Spinal cord (tissue), 10 donors: ENCODE measurements around the gene CMIP. TPM values are rescaled to one million over a fixed set of nuclear protein-coding genes. Genes with fewer than 3 reads are reported as not detected.
A peak's percentile ranks its signal among the peaks of the same experiment; 100 is the strongest.
"Not testable (repeated sequence)": the region's sequence is repeated elsewhere in the genome, so short reads cannot be mapped to it uniquely, and the experiment has no call there.

ENCODE experiments used
- DNase-seq, 6 donors: peaks; one replicate each; pipeline versions ENCODE4 v3.0.0 to v3.0.0-alpha.2; 2013 to 2015; ENCODE audit warnings: low spot score in 6 of 6, low read depth in 4 of 6
- H3K27ac ChIP-seq: one replicate; pipeline ENCODE4 v1.5.1; 2013; ENCODE audit warnings: low read depth, low read length, control low read depth
- H3K27me3 ChIP-seq: one replicate; pipeline ENCODE4 v1.6.1; 2013; ENCODE audit warnings: low read length; ENCODE audit not compliant: control insufficient read depth, insufficient read depth
- H3K36me3 ChIP-seq: one replicate; pipeline ENCODE4 v1.6.1; 2013; ENCODE audit warnings: low read length; ENCODE audit not compliant: control insufficient read depth, insufficient read depth
- H3K4me1 ChIP-seq: one replicate; pipeline ENCODE4 v1.6.1; 2013; ENCODE audit warnings: low read length; ENCODE audit not compliant: control insufficient read depth, insufficient read depth
- H3K4me3 ChIP-seq: one replicate; pipeline ENCODE4 v1.5.1; 2013; ENCODE audit warnings: low read depth, low read length, control low read depth
- H3K9me3 ChIP-seq: one replicate; pipeline ENCODE4 v1.6.1; 2013; ENCODE audit warnings: low read length; ENCODE audit not compliant: control insufficient read depth, insufficient read depth
- WGBS: methylation state at CpG from one replicate; pipeline ENCODE4 v1.1.5; 2013; ENCODE audit warnings: missing lambda C conversion rate; ENCODE audit not compliant: insufficient coverage; 5-methylcytosine and 5-hydroxymethylcytosine counted together
- polyA plus RNA-seq, 2 donors: library from polyadenylated mRNA; unstranded; fragments of 120-200 nt; gene quantifications; one replicate each; pipeline ENCODE4 v1.2.1, GENCODE V29; 2013; ENCODE audit not compliant: insufficient read length in 2 of 2
- total RNA-seq, 2 donors: library from RNA; depleted of rRNA in 1 of 2; stranded (reverse); fragments of 120-200 nt in 1 of 2; fragments of >200 nt in 1 of 2; gene quantifications; one replicate each; pipeline versions ENCODE4 v1.2.3 to v1.2.4, GENCODE V29; 2013 to 2014
- donor health status: healthy.

Gene CMIP
- total and polyA plus RNA-seq, 4 donors: 20.6 to 151 (median 100) TPM

GRCh38 chr16:81403601-81404391 is 40.8 kb upstream of the CMIP start:
- Histone ChIP-seq H3K4me1 (peaks cover 14% of the 10 kb centered on the region), H3K27ac (no peak overlapping the region), H3K4me3 (peak overlapping the region; percentile 32), H3K27me3 (no peaks in the 10 kb centered on the region), H3K9me3 (peaks cover 4% of the 10 kb centered on the region), H3K36me3 (no peaks in the 10 kb centered on the region)
- WGBS: 20% methylated on average over 36 of the region's 37 CpGs
- DNase-seq: peak; percentile 41 to 91 (median 63)

- H3K9me3 ChIP-seq, DNase-seq, H3K36me3 ChIP-seq, H3K27me3 ChIP-seq, H3K4me3 ChIP-seq, H3K27ac ChIP-seq: not testable (repeated sequence)
- peaks cover 14% of the 10 kb centered on the region for H3K4me1 ChIP-seq
- WGBS: no CpG with 5 or more reads among the region's 2 CpGs
Observed at GRCh38 chr16:81405002-81405401, 39.6 kb upstream of the CMIP start.

GRCh38 chr16:81405702-81406113 is 38.9 kb upstream of the CMIP start:
- Histone ChIP-seq H3K4me1 (peaks cover 16% of the 10 kb centered on the region), H3K27me3 (no peaks in the 10 kb centered on the region), H3K36me3 (no peaks in the 10 kb centered on the region), H3K9me3 (no peaks in the 10 kb centered on the region), H3K4me3 (no peak overlapping the region), H3K27ac (no peak overlapping the region)
- no peak for DNase-seq
- WGBS: 76% methylated on average over 11 of the region's 11 CpGs

GRCh38 chr16:81408409-81408950 is 36.1 kb upstream of the CMIP start:
- no peak overlapping the region for H3K4me3 ChIP-seq
- no peak for DNase-seq
- H3K4me1 ChIP-seq: peaks cover 15% of the 10 kb centered on the region
- no peaks in the 10 kb centered on the region for H3K27me3 ChIP-seq
- H3K27ac ChIP-seq: no peak overlapping the region
- no peaks in the 10 kb centered on the region for H3K36me3 ChIP-seq
- no peaks in the 10 kb centered on the region for H3K9me3 ChIP-seq
- WGBS: 87% methylated on average over 9 of the region's 9 CpGs

GRCh38 chr16:81409016-81409556 is 35.5 kb upstream of the CMIP start:
- Histone ChIP-seq H3K4me3 (no peak overlapping the region), H3K27ac (no peak overlapping the region), H3K9me3 (no peaks in the 10 kb centered on the region), H3K4me1 (peaks cover 9% of the 10 kb centered on the region), H3K27me3 (no peaks in the 10 kb centered on the region), H3K36me3 (no peaks in the 10 kb centered on the region)
- WGBS: 84% methylated on average over 13 of the region's 13 CpGs
- DNase-seq: no peak

GRCh38 chr16:81410643-81411293 is 33.8 kb upstream of the CMIP start:
- H3K36me3 ChIP-seq: no peaks in the 10 kb centered on the region
- H3K27me3 ChIP-seq: no peaks in the 10 kb centered on the region
- no peaks in the 10 kb centered on the region for H3K9me3 ChIP-seq
- no peak overlapping the region for H3K27ac ChIP-seq
- peak in 2 of 6 donors; percentile 30 to 49 for DNase-seq
- WGBS: 43% methylated on average over 5 of the region's 10 CpGs
- H3K4me3 ChIP-seq: no peak overlapping the region
- peaks cover 16% of the 10 kb centered on the region for H3K4me1 ChIP-seq

GRCh38 chr16:81413245-81413990 is 31.2 kb upstream of the CMIP start:
- no peak overlapping the region for H3K27ac ChIP-seq
- no peaks in the 10 kb centered on the region for H3K36me3 ChIP-seq
- H3K4me3 ChIP-seq: no peak overlapping the region
- 67% methylated on average over 10 of the region's 11 CpGs for WGBS
- H3K4me1 ChIP-seq: peaks cover 26% of the 10 kb centered on the region
- H3K9me3 ChIP-seq: no peaks in the 10 kb centered on the region
- no peak for DNase-seq
- H3K27me3 ChIP-seq: no peaks in the 10 kb centered on the region

- H3K27ac ChIP-seq: no peak overlapping the region
- peak in 3 of 6 donors; percentile 59 to 90 (median 78) for DNase-seq
- H3K4me1 ChIP-seq: peaks cover 23% of the 10 kb centered on the region
- no peaks in the 10 kb centered on the region for H3K9me3 ChIP-seq
- H3K27me3 ChIP-seq: no peaks in the 10 kb centered on the region
- H3K36me3 ChIP-seq: no peaks in the 10 kb centered on the region
- no peak overlapping the region for H3K4me3 ChIP-seq
- 8% methylated on average over 11 of the region's 11 CpGs for WGBS
Observed at GRCh38 chr16:81415751-81416150, 28.9 kb upstream of the CMIP start.

- Histone ChIP-seq H3K4me3 (no peak overlapping the region), H3K36me3 (no peaks in the 10 kb centered on the region), H3K9me3 (no peaks in the 10 kb centered on the region), H3K27ac (no peak overlapping the region), H3K4me1 (peaks cover 18% of the 10 kb centered on the region), H3K27me3 (no peaks in the 10 kb centered on the region)
- no peak for DNase-seq
- 74% methylated on average over 6 of the region's 8 CpGs for WGBS
Observed at GRCh38 chr16:81416749-81417148, 27.9 kb upstream of the CMIP start.
